Astrocyte (in vitro differentiated cells and primary cell): ENCODE measurements around the gene CPEB3. TPM values are rescaled to one million over a fixed set of nuclear protein-coding genes. Genes with fewer than 3 reads are reported as not detected.

Source experiments
- DNase-seq: peaks from one replicate; pipeline ENCODE4 v3.0.0-alpha.2; 2010; ENCODE audit warnings: low read depth
- FAIRE-seq: peaks from 2 replicates; lab custom pipeline; 2011; peaks lifted over from hg19 to GRCh38; lab: Jason Lieb, UNC
- H2AFZ ChIP-seq: 2 replicates; pipeline ENCODE4 v1.6.0; 2012; ENCODE audit warnings: low read depth, low read length, inconsistent platforms
- H3K27ac ChIP-seq: 2 replicates; pipeline ENCODE4 v1.5.1; 2011; ENCODE audit warnings: low read depth, low read length, inconsistent platforms
- H3K27me3 ChIP-seq: 2 replicates; pipeline ENCODE4 v1.6.0; 2011; ENCODE audit warnings: low read length, inconsistent platforms; ENCODE audit not compliant: insufficient read depth
- H3K36me3 ChIP-seq: 2 replicates; pipeline ENCODE4 v1.5.1; 2011; ENCODE audit warnings: low read length, inconsistent platforms; ENCODE audit not compliant: insufficient read depth
- H3K4me1 ChIP-seq: 2 replicates; pipeline ENCODE4 v1.5.1; 2011; ENCODE audit warnings: low read length, inconsistent platforms; ENCODE audit not compliant: insufficient read depth
- H3K4me2 ChIP-seq: 2 replicates; pipeline ENCODE4 v1.6.0; 2012; ENCODE audit warnings: low read length, inconsistent platforms
- H3K4me3 ChIP-seq: 2 replicates; pipeline ENCODE4 v1.5.1; 2011; ENCODE audit warnings: low read depth, mild to moderate bottlenecking, low read length, inconsistent platforms; ENCODE audit not compliant: insufficient read depth
- H3K79me2 ChIP-seq: 2 replicates; pipeline ENCODE4 v1.6.0; 2012; ENCODE audit warnings: mild to moderate bottlenecking, low read length, inconsistent platforms; ENCODE audit not compliant: insufficient read depth
- H3K9ac ChIP-seq: 2 replicates; pipeline ENCODE4 v1.6.0; 2012; ENCODE audit warnings: mild to moderate bottlenecking, low read length, inconsistent platforms
- H3K9me3 ChIP-seq: 2 replicates; pipeline ENCODE4 v1.5.1; 2012; ENCODE audit warnings: low read depth, mild to moderate bottlenecking, low read length, inconsistent platforms; ENCODE audit not compliant: insufficient read depth
- H4K20me1 ChIP-seq: 2 replicates; pipeline ENCODE4 v1.6.0; 2012; ENCODE audit warnings: low read length, inconsistent platforms; ENCODE audit not compliant: insufficient read depth
- H3K27ac Mint-ChIP-seq: one replicate; pipeline ENCODE4 v1.8.0; 2021; ENCODE audit warnings: mild to moderate bottlenecking, mixed read lengths; ENCODE audit not compliant: unreplicated experiment
- H3K27me3 Mint-ChIP-seq: one replicate; pipeline ENCODE4 v1.8.0; 2021; ENCODE audit warnings: low read depth, mixed read lengths; ENCODE audit not compliant: unreplicated experiment
- H3K36me3 Mint-ChIP-seq: one replicate; pipeline ENCODE4 v1.8.0; 2021; ENCODE audit warnings: low read depth, mixed read lengths; ENCODE audit not compliant: unreplicated experiment
- H3K4me1 Mint-ChIP-seq: one replicate; pipeline ENCODE4 v1.8.0; 2021; ENCODE audit warnings: low read depth, mixed read lengths; ENCODE audit not compliant: unreplicated experiment
- H3K4me3 Mint-ChIP-seq: one replicate; pipeline ENCODE4 v1.8.0; 2021; ENCODE audit warnings: mild to moderate bottlenecking, moderate library complexity, mixed read lengths; ENCODE audit not compliant: unreplicated experiment
- H3K9me3 Mint-ChIP-seq: one replicate; pipeline ENCODE4 v1.8.0; 2021; ENCODE audit warnings: mild to moderate bottlenecking, mixed read lengths; ENCODE audit not compliant: unreplicated experiment
- EZH2 ChIP-seq: IDR thresholded peaks from 2 replicates; pipeline ENCODE4 v1.6.1; 2012; ENCODE audit warnings: mild to moderate bottlenecking, low read length, inconsistent platforms; ENCODE audit not compliant: insufficient read depth
- total RNA-seq: library from RNA; stranded (reverse); gene quantifications from 2 replicates; pipeline ENCODE4 v1.2.1, GENCODE V29; 2021
- TF ChIP-seq, protein P1 (sequence below): IDR thresholded peaks from 2 replicates; pipeline ENCODE4 v1.5.1; 2011; ENCODE audit warnings: low read depth, mild to moderate bottlenecking, inconsistent platforms, low read length, moderate library complexity; ENCODE audit not compliant: insufficient read depth

Gene CPEB3
- total RNA-seq, 1 donor from 2014 or later, result 1.6 TPM

DNA sequence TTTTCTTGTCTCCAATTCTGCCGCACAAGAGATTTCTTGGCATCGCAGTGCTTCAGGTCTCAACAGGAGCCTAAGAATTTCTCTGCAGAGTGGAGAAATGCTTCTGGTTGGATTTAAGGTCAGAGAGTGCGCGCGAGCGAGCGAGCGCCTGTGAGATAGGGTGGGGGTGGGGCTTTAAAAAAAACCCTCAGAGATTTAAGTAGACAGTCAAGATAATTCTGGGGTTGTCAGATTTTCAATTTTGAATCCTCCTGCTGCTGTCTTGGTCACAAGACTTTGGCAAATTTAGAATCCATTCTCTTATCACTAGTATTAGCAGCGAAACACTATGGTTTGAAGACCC, 49.7 kb downstream of the CPEB3 start:
- peaks cover 15% of the 10 kb centered on the region for H3K4me1 ChIP-seq
- Mint-ChIP-seq H3K9me3 (no peaks in the 10 kb centered on the region), H3K27me3 (peaks cover 16% of the 10 kb centered on the region), H3K27ac (peak overlapping the region; percentile 96), H3K4me3 (peak overlapping the region; percentile 94), H3K4me1 (peaks cover 14% of the 10 kb centered on the region), H3K36me3 (no peaks in the 10 kb centered on the region)
- FAIRE-seq (no peak), DNase-seq (peak; percentile 10)
- no peaks in the 10 kb centered on the region for H3K9me3 ChIP-seq
- H4K20me1 ChIP-seq, result peaks cover 6% of the 10 kb centered on the region
- no peaks in the 10 kb centered on the region for H3K27me3 ChIP-seq
- peak overlapping the region; percentile 1 for H3K27ac ChIP-seq
- H3K9ac ChIP-seq, result peak overlapping the region; percentile 75
- peak overlapping the region; percentile 95 for H3K4me2 ChIP-seq
- no peaks in the 10 kb centered on the region for H3K36me3 ChIP-seq
- H3K4me3 ChIP-seq, result peak overlapping the region; percentile 75
- no peak for TF ChIP-seq EZH2
- TF ChIP-seq, protein P1, sequence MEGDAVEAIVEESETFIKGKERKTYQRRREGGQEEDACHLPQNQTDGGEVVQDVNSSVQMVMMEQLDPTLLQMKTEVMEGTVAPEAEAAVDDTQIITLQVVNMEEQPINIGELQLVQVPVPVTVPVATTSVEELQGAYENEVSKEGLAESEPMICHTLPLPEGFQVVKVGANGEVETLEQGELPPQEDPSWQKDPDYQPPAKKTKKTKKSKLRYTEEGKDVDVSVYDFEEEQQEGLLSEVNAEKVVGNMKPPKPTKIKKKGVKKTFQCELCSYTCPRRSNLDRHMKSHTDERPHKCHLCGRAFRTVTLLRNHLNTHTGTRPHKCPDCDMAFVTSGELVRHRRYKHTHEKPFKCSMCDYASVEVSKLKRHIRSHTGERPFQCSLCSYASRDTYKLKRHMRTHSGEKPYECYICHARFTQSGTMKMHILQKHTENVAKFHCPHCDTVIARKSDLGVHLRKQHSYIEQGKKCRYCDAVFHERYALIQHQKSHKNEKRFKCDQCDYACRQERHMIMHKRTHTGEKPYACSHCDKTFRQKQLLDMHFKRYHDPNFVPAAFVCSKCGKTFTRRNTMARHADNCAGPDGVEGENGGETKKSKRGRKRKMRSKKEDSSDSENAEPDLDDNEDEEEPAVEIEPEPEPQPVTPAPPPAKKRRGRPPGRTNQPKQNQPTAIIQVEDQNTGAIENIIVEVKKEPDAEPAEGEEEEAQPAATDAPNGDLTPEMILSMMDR, result no peak
- H3K79me2 ChIP-seq, result no peaks in the 10 kb centered on the region
- H2AFZ ChIP-seq, result peak overlapping the region; percentile 86

- peak overlapping the region; percentile 95 for H3K4me2 ChIP-seq
- peak overlapping the region; percentile 94 for H3K4me3 Mint-ChIP-seq
- no peaks in the 10 kb centered on the region for H3K79me2 ChIP-seq
- peaks cover 6% of the 10 kb centered on the region for H4K20me1 ChIP-seq
- H3K9ac ChIP-seq, result peak overlapping the region; percentile 75
- peak; percentile 65 for DNase-seq
- peak overlapping the region; percentile 86 for H2AFZ ChIP-seq
- H3K27me3 ChIP-seq, result no peaks in the 10 kb centered on the region
- peak overlapping the region; percentile 96 for H3K27ac Mint-ChIP-seq
- H3K27me3 Mint-ChIP-seq, result peaks cover 16% of the 10 kb centered on the region
- H3K27ac ChIP-seq, result peak overlapping the region; percentile 1
- H3K4me1 Mint-ChIP-seq, result peaks cover 14% of the 10 kb centered on the region
- H3K36me3 Mint-ChIP-seq, result no peaks in the 10 kb centered on the region
- no peak for TF ChIP-seq EZH2
- TF ChIP-seq, protein P1, result no peak
- H3K36me3 ChIP-seq, result no peaks in the 10 kb centered on the region
- peak overlapping the region; percentile 75 for H3K4me3 ChIP-seq
- no peaks in the 10 kb centered on the region for H3K9me3 Mint-ChIP-seq
- H3K9me3 ChIP-seq, result no peaks in the 10 kb centered on the region
- peaks cover 15% of the 10 kb centered on the region for H3K4me1 ChIP-seq
- FAIRE-seq, result peak; percentile 45
Measured at GRCh38 chr10:92240289-92241157, 50.4 kb downstream of the CPEB3 start.
